ENCODE measurements around the gene AKAP12. TPM values are rescaled to one million over a fixed set of nuclear protein-coding genes. Genes with fewer than 3 reads are reported as not detected.

The AKAP12 gene
- total and polyA plus RNA-seq, 7 donors = 2.5 to 13.1 (median 7.5) TPM

DNA sequence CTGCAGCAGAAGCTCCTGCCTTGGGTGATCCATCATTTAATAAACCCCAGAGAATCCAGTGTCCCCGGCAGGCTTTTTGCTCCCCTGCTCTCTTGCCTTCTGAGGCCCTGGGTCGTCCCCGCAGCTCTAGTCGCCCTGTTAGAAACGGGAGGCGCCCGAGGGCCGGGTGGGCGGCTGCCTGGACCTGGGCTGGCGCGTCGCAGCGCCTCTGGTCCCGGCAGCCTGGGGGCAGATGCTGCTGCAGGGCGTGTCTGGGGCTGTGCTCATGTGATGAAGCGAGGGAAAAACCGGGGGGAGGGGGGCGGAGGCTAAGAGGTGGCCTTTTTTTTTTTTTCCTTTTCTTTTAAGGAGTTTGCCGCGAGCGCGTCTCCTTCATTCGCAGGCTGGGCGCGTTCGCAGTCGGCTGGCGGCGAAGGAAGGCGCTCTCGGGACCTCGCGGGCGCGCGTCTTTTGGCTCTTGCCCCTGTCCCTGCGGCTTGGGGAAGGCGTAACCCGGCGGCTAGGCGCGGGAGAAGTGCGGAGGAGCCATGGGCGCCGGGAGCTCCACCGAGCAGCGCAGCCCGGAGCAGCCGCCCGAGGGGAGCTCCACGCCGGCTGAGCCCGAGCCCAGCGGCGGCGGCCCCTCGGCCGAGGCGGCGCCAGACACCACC, 394 bp downstream of the AKAP12 start:
- Histone ChIP-seq H3K36me3 (ENCODE audit: insufficient read depth in 1 of 2, low read depth in 1 of 2) (no peaks in the 10 kb centered on the region), H3K4me3 (peak overlapping the region; percentile 73), H3K4me1 (peaks cover 5% of the 10 kb centered on the region), H3K27me3 (ENCODE audit: insufficient read depth in 3 of 3, low read length in 2 of 3) (peaks cover 0 to 42% (median 6%) of the 10 kb centered on the region in 3 donors), H3K27ac (peak overlapping the region; percentile 79), H3K9me3 (no peaks in the 10 kb centered on the region)
- intact Hi-C loops (cut with DNase I) = loop anchor here in 1 of 2 donors (10.0 kb wide), 1 partner anchor 225 kb away; no protein-coding TSS in a partner anchor
- 0% methylated on average over 40 to 60 of the region's 60 CpGs for WGBS, 3 donors
- TF ChIP-seq, protein P1, sequence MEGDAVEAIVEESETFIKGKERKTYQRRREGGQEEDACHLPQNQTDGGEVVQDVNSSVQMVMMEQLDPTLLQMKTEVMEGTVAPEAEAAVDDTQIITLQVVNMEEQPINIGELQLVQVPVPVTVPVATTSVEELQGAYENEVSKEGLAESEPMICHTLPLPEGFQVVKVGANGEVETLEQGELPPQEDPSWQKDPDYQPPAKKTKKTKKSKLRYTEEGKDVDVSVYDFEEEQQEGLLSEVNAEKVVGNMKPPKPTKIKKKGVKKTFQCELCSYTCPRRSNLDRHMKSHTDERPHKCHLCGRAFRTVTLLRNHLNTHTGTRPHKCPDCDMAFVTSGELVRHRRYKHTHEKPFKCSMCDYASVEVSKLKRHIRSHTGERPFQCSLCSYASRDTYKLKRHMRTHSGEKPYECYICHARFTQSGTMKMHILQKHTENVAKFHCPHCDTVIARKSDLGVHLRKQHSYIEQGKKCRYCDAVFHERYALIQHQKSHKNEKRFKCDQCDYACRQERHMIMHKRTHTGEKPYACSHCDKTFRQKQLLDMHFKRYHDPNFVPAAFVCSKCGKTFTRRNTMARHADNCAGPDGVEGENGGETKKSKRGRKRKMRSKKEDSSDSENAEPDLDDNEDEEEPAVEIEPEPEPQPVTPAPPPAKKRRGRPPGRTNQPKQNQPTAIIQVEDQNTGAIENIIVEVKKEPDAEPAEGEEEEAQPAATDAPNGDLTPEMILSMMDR (IDR thresholded peaks at IDR 0.05) = no peak
- peak; percentile 80 to 88 for DNase-seq
- peak; percentile 67 to 85 (median 78) for ATAC-seq

DNA sequence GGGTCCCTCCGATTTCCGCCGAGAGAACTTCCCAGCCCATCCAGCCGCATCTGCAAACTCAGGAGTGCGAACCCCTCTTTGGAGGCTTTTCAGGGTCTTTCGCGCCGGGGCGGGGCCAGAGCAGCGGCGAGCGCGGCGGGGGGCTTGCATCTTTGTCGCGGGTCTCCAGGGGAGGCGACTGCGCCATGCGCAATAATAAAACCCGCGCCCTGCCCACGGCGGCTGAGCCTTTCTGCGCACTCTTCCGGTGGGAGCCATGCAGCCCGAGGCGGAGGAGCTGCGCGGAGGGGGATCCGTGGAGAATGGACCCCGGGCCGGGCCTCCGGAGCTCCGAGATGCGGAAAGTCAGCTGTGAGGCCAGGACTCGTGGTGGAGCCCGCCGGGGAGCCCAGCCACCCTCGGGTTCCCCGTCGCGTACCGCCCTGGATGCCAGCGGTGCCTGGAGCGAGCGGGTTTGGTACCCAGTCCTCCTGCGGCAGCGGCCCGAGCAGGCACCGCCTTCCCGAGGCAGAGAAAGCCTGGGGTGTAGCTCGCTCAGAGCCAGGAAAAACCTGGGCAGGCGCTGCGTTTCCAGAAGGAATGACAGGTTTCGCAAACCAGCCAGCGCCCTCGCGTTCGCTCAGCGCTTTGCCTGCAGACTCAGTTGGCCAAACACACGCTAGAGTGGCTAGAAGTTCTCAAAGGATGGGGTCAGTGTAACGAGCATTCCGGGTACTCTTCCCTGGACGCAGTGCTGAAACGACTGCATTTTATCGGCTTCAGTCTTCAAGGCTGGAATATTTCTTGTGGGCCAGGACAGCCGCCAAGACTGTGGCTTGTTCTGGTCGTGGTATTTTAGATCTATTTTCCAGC, 1.2 kb downstream of the AKAP12 start:
- Histone ChIP-seq H3K27me3 (ENCODE audit: insufficient read depth in 3 of 3, low read length in 2 of 3) (peaks cover 0 to 45% (median 6%) of the 10 kb centered on the region in 3 donors), H3K4me1 (peaks cover 5% of the 10 kb centered on the region), H3K4me3 (peak overlapping the region; percentile 73), H3K36me3 (ENCODE audit: insufficient read depth in 1 of 2, low read depth in 1 of 2) (no peaks in the 10 kb centered on the region), H3K9me3 (no peaks in the 10 kb centered on the region), H3K27ac (peak overlapping the region; percentile 79)
- TF ChIP-seq, protein P1 (IDR thresholded peaks at IDR 0.05) = no peak
- WGBS, 3 donors = 0 to 1% (median 1%) methylated on average over 63 to 68 of the region's 68 CpGs
- intact Hi-C loops (cut with DNase I) = loop anchor here in 1 of 2 donors (10.0 kb wide), 1 partner anchor 226 kb away; no protein-coding TSS in a partner anchor
- DNase-seq (peak; percentile 60 to 75), ATAC-seq (peak in 3 of 4 donors; percentile 32 to 58 (median 55))

DNA sequence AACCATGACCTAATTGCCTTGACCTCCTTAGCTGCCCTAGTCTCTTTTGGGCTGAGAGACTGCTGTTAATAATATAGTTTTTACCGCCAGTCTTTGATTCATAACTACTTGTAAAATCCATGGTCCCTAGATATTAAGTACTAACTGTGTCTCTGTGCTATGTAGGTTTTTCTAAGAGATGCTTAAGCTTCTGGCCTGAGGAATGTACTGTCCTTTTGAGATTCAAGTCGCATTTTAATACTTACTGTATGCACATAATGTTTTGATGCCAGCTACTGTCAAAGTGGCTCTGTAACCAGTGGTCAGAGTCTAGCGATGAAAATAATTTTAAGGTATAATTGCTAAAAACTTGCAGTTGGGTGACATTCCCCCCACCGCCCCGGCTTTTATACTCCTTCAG, 2.1 kb downstream of the AKAP12 start:
- ATAC-seq (no peak), DNase-seq (no peak)
- Histone ChIP-seq H3K4me1 (peaks cover 5% of the 10 kb centered on the region), H3K4me3 (peak overlapping the region; percentile 73), H3K9me3 (no peaks in the 10 kb centered on the region), H3K36me3 (ENCODE audit: insufficient read depth in 1 of 2, low read depth in 1 of 2) (no peaks in the 10 kb centered on the region), H3K27me3 (ENCODE audit: insufficient read depth in 3 of 3, low read length in 2 of 3) (peaks cover 0 to 47% (median 6%) of the 10 kb centered on the region in 3 donors), H3K27ac (no peak overlapping the region)
- intact Hi-C loops (cut with DNase I) = loop anchor here in 1 of 2 donors (10.0 kb wide), 1 partner anchor 227 kb away; no protein-coding TSS in a partner anchor
- TF ChIP-seq, protein P1 (IDR thresholded peaks at IDR 0.05) = no peak
- 80 to 87% (median 85%) methylated on average over 5 of the region's 5 CpGs for WGBS, 3 donors

DNA sequence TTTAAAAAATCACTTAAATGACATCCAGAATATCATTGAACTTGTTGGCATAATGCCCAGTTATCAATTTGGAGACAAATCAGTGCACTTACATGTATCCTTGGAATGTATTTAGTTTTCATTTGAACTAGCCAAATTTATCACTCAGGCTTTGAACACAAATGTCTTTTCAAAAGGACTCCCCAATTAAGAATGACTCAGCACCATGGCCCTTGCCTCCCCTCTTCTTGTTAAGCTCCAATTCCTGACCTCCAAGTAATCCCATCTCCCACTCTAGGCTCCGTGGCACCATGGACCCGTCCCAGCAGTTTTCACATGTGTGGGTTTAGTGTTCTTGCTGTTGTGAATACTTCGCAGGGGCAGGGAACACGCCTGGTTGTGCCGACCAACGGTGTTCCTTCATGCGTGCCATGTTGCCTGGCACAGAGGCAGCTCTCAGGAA, 2.7 kb downstream of the AKAP12 start:
- DNase-seq (no peak), ATAC-seq (no peak)
- no peaks in the 10 kb centered on the region for H3K9me3 ChIP-seq
- WGBS, 3 donors = 83 to 90% (median 88%) methylated on average over 7 of the region's 7 CpGs
- intact Hi-C loops (cut with DNase I) = loop anchor here in 1 of 2 donors (10.0 kb wide), 1 partner anchor 228 kb away; no protein-coding TSS in a partner anchor
- H3K27me3 ChIP-seq (ENCODE audit: insufficient read depth in 3 of 3, low read length in 2 of 3) = peaks cover 0 to 47% (median 6%) of the 10 kb centered on the region in 3 donors
- TF ChIP-seq, protein P1 (IDR thresholded peaks at IDR 0.05) = no peak
- peak overlapping the region; percentile 73 for H3K4me3 ChIP-seq
- no peak overlapping the region for H3K27ac ChIP-seq
- H3K4me1 ChIP-seq = peaks cover 5% of the 10 kb centered on the region
- H3K36me3 ChIP-seq (ENCODE audit: insufficient read depth in 1 of 2, low read depth in 1 of 2) = no peaks in the 10 kb centered on the region
